ENCODE measurements around the gene SIGLEC12. TPM values are rescaled to one million over a fixed set of nuclear protein-coding genes. Genes with fewer than 3 reads are reported as not detected.
"Not testable (repeated sequence)": the region's sequence is repeated elsewhere in the genome, so short reads cannot be mapped to it uniquely, and the experiment has no call there.

Gene SIGLEC12
- total RNA-seq, 2 donors from 2014 or later: 0.28 to 0.46 TPM

DNA sequence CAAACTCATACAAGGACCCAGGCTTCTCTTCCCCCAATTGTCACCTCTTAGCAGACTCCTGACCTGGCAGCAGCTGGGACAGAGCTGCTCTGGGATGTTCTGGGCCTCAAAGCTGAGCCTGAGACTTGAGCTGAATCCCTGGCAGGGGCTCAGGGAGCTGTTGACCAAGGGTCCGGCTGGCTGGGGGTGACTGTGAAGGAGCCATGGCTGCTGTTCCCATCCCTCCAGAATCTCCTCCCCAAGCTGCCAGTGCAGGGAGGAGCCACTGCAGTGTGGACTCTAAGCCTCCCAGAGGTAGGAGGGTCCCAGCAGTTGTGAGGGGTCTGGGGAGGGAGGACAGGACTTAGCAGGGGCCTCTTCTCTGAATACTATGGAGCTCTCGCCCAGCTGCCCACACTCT lies 27.7 kb upstream of the SIGLEC12 start:
- intact Hi-C loops (cut with DNase I, micrococcal nuclease): no loop called here
- ATAC-seq: no peak
- DNase-seq: no peak

- DNase-seq: no peak
- intact Hi-C loops (cut with DNase I, micrococcal nuclease): no loop called here
- ATAC-seq: no peak
These were observed 24.1 kb upstream of the SIGLEC12 start for GRCh38 chr19:51525651-51526050.

GRCh38 chr19:51524666-51525264 lies 23.2 kb upstream of the SIGLEC12 start:
- intact Hi-C loops (cut with DNase I, micrococcal nuclease): no loop called here
- ATAC-seq: no peak
- DNase-seq: no peak

- no peak for ATAC-seq
- intact Hi-C loops (cut with DNase I, micrococcal nuclease): no loop called here
These were observed 20.2 kb upstream of the SIGLEC12 start for GRCh38 chr19:51521781-51522180.

DNA sequence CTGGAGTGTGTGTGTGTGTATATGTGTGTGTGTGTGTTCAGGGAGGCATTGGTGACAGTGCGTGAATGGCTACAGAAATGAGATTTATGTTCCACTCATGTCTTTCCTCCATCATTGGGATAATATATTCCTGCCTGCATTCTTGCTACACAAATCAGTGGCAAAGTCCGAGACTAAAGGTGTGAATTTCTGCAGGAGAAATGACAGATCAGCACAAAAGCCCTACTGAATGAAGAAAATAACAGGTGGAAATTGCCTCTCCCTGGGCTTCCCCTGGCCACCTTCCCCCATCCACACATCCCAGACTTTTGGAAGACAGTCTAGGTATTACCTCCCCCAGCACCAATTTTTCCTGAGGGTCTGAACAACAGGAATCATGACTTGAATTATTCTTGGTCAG lies 19.8 kb upstream of the SIGLEC12 start:
- ATAC-seq: no peak
- DNase-seq: no peak
- intact Hi-C loops (cut with DNase I, micrococcal nuclease): no loop called here

More at GRCh38 chr19:51521781-51522180, 20.2 kb upstream of the SIGLEC12 start:
- DNase-seq: no peak

DNA sequence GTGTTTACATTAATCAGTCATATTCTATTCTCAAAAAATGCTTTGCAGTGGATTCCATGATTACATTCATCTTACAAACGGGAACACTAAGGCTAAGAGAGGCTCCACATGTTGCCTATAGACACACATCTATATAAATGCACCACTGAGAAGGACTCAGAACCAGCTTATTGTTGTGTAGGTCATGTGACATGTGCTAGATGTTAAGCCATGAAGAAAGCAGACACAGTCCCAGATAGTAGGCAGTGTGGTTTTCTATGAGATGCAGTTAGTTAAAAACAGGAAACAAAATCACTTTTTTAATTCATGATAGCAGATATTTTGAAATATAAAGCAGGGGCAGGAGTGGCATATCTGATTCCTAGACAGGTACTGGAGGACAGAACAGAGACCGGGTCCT lies 19.1 kb upstream of the SIGLEC12 start:
- DNase-seq: no peak
- no peak for ATAC-seq
- intact Hi-C loops (cut with DNase I, micrococcal nuclease): no loop called here

DNA sequence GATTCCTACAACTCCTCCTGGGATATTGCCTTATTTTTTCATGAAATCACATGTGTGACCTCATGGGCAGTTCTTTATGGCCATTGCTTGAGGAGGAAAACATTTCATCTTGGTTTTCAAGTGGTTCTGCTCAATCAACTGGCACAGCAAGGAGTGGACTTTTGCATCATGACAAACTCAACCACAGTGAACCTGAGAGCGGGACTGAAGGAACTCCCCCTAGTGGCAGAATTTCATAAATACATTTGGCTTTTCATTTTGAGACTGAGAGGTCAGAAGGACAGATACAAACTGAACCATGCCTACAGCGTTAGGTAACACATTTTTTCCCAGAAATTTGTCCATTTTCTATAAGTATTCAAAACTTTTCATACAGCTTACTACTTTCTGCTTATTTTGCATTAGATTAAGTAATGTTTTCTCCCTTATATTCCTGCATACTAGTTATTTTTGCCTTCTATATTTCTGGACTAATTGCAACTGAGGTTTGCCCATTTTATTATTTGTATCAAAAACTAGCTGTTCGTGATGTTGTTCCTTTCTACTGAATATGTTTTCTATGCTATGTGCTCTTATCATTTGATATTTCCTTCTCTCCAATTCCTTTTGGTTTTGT lies 13.4 kb upstream of the SIGLEC12 start:
- DNase-seq (no peak), ATAC-seq (peak; percentile 45)
- intact Hi-C loops (cut with DNase I, micrococcal nuclease): no loop called here

GRCh38 chr19:51513968-51514367 lies 12.4 kb upstream of the SIGLEC12 start:
- ATAC-seq: no peak
- DNase-seq: no peak
- intact Hi-C loops (cut with DNase I, micrococcal nuclease): no loop called here

DNA sequence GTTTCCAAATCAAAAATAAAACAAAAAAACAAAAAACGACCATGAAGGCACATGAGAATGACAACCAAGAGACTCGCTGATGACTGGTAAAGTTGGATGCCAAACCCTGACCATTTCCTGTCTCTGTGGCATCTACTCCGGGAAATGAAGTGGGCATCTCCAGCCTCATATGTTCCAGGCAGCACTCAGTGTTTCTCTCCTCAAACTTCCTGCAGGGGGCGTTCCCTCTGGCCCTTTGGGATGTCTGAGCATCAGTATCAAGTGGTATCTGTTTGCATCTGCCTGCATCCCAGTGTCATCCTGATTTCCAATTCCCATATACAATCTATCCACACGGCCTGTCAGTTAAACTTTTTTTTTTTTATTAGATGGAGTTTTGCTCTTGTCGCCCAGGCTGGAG lies 9.8 kb upstream of the SIGLEC12 start:
- DNase-seq (no peak), ATAC-seq (no peak)
- intact Hi-C loops (cut with DNase I, micrococcal nuclease): no loop called here

- intact Hi-C loops (cut with DNase I, micrococcal nuclease): no loop called here
- no peak for DNase-seq
- no peak for ATAC-seq
These were observed 8.4 kb upstream of the SIGLEC12 start for GRCh38 chr19:51509823-51510660.

- no peak for ATAC-seq
- intact Hi-C loops (cut with DNase I, micrococcal nuclease): no loop called here
- DNase-seq: no peak
These were observed 6.6 kb upstream of the SIGLEC12 start for GRCh38 chr19:51508059-51508733.

GRCh38 chr19:51507640-51508058 lies 6.0 kb upstream of the SIGLEC12 start:
- DNase-seq: no peak
- no peak for ATAC-seq
- intact Hi-C loops (cut with DNase I, micrococcal nuclease): no loop called here

GRCh38 chr19:51507192-51507591 lies 5.6 kb upstream of the SIGLEC12 start:
- DNase-seq (no peak), ATAC-seq (no peak)
- intact Hi-C loops (cut with DNase I, micrococcal nuclease): no loop called here

- ATAC-seq (no peak), DNase-seq (no peak)
- intact Hi-C loops (cut with DNase I, micrococcal nuclease): no loop called here
These were observed 4.3 kb upstream of the SIGLEC12 start for GRCh38 chr19:51505904-51506303.

GRCh38 chr19:51503896-51504295 lies 2.3 kb upstream of the SIGLEC12 start:
- ATAC-seq: no peak
- no peak for DNase-seq

GRCh38 chr19:51503286-51503817 lies 1.8 kb upstream of the SIGLEC12 start:
- no peak for ATAC-seq
- intact Hi-C loops (cut with DNase I, micrococcal nuclease): no loop called here
- DNase-seq: no peak

More at GRCh38 chr19:51503896-51504295, 2.3 kb upstream of the SIGLEC12 start:
- intact Hi-C loops (cut with DNase I, micrococcal nuclease): no loop called here

GRCh38 chr19:51500931-51501330 lies 669 bp downstream of the SIGLEC12 start:
- DNase-seq; ATAC-seq; intact Hi-C loops (cut with DNase I, micrococcal nuclease): not testable (repeated sequence)

- DNase-seq: no peak
- no peak for ATAC-seq
- intact Hi-C loops (cut with DNase I, micrococcal nuclease): no loop called here
These were observed 3.9 kb downstream of the SIGLEC12 start for GRCh38 chr19:51497666-51498065.

DNA sequence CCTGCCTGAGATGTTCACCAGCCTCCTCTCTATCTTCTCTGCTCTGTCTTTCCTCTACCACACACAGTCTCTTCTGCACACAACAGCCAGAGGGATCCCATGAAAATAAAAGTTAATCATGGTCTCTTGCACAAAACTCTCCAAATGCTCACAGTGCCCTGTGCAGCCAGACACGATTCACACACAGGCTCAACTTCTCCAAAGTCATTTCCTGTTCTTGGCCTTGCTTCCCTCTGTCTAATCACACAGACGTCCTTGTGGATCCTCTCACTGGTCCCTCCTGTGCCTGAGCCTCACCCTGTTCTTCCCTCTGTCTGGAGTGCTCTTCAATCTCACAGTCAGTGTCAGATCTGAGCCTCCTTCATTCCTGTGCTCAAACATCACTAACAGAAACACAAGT lies 7.8 kb downstream of the SIGLEC12 start:
- intact Hi-C loops (cut with DNase I, micrococcal nuclease): no loop called here
- no peak for ATAC-seq

More for the DNA sequence above, 7.8 kb downstream of the SIGLEC12 start:
- no peak for DNase-seq
